GM19193 (cell line): ENCODE measurements around the gene MAP4K1.

Experiments used
- POLR2A ChIP-seq: IDR thresholded peaks from 4 replicates; pipeline ENCODE4 v1.6.1; 2011; ENCODE audit not compliant: insufficient read depth, insufficient read length; ENCODE audit errors: extremely low read depth

MAP4K1 gene

GRCh38 chr19:38606131-38606530, 11.6 kb downstream of the MAP4K1 start:
- TF ChIP-seq POLR2A = no peak

GRCh38 chr19:38599722-38600121, 18.0 kb downstream of the MAP4K1 start:
- TF ChIP-seq POLR2A = peak; percentile 24

DNA sequence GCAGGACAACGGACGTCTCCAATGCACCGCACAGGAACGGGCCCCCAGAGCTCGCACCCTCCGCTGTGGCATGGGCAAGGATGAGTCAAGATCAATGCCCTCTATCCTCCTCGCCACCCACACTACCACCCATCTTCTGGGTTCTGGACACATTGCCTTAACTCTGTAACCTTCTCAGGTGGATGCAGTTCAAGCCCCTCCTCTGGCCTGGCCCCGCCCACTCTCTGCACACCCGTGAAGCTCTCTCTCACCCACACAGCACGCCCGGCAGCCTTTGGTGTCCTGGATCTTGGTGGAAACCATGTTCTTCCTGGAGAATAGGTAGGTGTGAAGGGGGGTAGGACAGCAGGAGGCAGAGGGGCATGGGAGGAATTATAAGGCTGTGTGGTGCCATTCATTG, 20.7 kb downstream of the MAP4K1 start:
- no peak for TF ChIP-seq POLR2A

GRCh38 chr19:38596057-38596981, 21.4 kb downstream of the MAP4K1 start:
- TF ChIP-seq POLR2A = no peak

DNA sequence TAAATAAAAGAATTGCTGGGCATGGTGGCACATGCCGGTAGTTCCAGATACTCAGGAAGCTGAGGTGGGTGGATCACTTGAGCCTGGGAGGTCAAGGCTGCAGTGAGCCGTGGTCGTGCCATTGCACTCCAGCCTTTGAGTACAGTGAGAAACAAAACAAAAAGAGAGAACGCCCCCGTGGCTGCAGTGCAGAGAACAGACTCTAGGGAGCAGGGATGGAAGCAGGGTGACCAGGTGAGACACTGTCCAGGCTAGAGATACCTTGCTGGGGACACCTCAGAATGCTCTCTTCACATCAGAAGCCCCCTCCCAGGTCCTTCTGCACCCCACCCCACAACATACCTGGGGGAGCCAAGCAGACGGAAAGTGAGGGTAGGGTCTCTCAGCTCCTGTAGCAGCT, 24.8 kb downstream of the MAP4K1 start:
- TF ChIP-seq POLR2A = no peak

DNA sequence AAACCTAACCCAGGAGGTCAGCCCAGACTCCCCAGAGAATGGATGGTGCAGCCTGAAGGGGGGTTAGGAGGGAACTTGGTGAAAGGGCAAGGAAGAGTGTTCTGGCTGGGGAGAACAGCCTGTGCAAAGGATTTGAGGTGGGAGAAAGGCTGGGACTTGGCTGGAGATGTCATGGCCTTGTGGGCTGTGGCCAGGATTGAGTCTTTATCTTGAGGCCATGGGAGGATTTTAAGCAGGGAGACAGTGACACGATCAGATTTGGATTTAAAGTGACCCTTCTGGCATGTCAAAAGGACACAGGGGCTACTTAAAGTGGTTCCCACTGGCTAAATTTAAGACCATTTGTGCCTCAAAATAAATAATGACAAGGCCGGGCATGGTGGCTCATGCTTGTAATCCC, 29.7 kb downstream of the MAP4K1 start:
- no peak for TF ChIP-seq POLR2A

- no peak for TF ChIP-seq POLR2A
Measured at GRCh38 chr19:38587562-38587961, 30.2 kb downstream of the MAP4K1 start.

GRCh38 chr19:38583985-38584305, 33.8 kb downstream of the MAP4K1 start:
- TF ChIP-seq POLR2A = no peak

GRCh38 chr19:38583219-38583984, 34.4 kb downstream of the MAP4K1 start:
- TF ChIP-seq POLR2A = no peak

DNA sequence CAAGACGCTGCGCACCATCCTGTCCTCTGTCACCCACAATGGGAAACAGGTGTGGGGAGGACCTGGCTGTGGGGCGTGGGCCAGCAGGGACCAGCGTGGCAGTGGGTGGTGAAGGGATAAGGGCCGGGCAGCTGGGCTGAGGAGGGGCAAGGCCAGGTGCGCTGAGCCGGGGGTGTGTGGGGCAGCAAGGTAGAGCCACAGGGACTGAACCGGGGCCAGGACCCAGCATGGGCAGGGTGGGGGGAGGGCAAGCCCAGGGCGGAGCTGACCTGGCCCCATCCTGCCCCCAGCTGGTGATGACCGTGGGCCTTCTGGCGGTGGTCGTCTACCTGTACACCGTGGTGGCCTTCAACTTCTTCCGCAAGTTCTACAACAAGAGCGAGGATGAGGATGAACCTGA, 37.7 kb downstream of the MAP4K1 start:
- TF ChIP-seq POLR2A = no peak

DNA sequence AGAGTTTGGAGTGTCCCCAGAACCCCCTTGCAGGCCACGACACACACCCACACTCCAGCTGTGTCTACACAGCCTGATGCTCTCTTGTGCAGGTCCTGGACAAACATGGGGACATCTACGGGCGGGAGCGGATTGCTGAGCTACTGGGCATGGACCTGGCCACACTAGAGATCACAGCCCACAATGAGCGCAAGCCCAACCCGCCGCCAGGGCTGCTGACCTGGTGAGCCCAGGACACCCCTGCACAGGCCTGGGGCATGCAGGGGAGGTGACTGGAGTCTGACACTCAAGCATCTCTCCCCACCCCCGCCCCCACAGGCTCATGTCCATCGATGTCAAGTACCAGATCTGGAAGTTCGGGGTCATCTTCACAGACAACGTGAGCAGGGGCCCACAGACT, 39.9 kb downstream of the MAP4K1 start:
- TF ChIP-seq POLR2A = no peak

- no peak for TF ChIP-seq POLR2A
Measured at GRCh38 chr19:38571682-38572081, 46.1 kb downstream of the MAP4K1 start.

DNA sequence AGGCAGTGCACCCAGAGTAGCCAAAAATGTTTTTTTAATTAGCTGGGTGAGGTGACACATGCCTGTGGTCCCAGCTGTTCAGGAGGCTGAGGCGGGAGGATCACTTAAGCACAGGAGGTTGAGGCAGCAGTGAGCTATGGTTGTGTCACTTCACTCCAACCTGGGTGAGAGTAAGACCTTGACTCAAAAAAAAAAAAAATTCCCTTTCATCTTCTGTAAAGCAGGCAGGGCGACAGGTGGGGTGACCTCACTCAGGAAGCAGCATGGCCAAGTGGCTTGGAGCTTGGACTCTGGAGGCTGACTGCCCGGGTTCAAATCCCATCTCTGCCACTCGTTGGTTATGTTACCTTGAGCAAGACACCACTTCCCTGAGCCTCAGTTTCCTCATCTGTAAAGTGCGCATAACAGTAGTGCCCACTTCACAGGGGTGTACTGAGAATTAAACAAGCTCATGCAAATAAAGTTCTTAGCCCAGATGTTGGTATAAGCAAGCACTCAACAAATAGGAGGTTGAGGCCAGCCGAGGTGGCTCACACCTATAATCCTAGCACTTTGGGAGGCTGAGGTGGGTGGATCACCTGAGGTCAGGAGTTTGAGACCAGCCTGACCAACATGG, 48.3 kb downstream of the MAP4K1 start:
- TF ChIP-seq POLR2A = no peak

DNA sequence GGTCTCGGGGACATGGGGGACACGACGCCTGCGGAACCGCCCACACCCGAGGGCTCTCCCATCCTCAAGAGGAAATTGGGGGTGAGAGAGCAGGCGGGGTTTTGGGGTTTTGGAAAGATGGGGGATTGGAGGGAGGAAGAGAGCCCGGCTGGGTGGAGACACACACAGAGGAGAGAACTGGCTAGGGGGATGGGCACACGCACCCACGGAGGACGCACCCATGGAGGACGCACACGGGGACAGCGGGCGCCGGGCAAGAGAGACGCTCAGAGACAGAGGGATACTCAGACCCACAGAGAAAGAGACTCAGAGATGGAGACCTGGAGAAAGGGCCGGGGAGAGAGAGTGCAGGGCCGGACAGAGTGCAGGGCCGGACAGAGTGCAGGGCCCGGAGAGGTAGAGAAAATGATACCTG, 52.1 kb downstream of the MAP4K1 start:
- no peak for TF ChIP-seq POLR2A

GRCh38 chr19:38564981-38565690, 52.6 kb downstream of the MAP4K1 start:
- TF ChIP-seq POLR2A = no peak
